Measurements from ENCODE around the gene DGKH. TPM values are rescaled to one million over a fixed set of nuclear protein-coding genes. Genes with fewer than 3 reads are reported as not detected.

Gene DGKH
- total RNA-seq, 1 experiment from 2014 or later: 5.0 TPM

GRCh38 chr13:42275506-42275905, 227.1 kb downstream of the DGKH start:
- DNase-seq (ENCODE audit: low read depth): no peak

DNA sequence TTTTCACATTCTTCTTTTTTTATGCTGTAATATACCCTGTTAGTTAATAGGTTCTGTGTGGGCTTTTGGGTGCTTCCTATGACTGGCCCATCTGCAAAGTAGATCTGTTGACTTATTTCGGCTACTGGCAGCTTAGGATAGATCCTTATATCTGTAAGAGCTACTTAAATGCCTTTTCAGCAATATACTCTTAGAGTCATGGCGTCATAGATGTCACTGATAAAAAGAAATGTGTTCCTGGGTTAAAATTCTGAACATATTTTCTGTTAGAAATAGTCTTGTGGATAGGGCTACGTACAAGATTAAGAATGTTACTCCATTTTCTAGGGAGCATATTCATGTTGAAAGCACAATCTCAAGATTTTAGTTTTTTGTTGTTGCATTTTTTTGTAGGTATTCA, 228.2 kb downstream of the DGKH start:
- DNase-seq (ENCODE audit: low read depth): no peak

GRCh38 chr13:42277618-42278276, 229.3 kb downstream of the DGKH start:
- no peak for DNase-seq (ENCODE audit: low read depth)

- no peak for DNase-seq (ENCODE audit: low read depth)
Measured at GRCh38 chr13:42279080-42279479, 230.6 kb downstream of the DGKH start.

DNA sequence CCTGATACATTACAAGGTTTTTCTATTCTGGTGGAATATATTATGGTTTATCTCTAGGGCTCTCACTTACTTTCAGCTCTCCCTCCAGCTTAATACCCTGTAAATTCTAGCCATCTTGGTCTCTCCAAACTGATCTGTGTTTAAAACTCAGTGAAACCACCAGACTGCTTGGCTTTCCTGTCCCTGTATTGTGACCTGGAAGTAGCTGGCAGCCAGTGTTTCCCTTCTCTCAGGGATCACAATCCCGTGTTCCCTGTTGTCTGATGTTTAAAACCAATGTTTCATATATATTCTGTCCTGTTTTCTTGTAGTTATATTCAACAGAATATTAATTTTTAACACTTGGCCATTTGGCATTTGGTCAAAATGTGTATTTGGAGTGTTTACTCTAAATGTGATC, 231.5 kb downstream of the DGKH start:
- DNase-seq (ENCODE audit: low read depth): no peak

DNA sequence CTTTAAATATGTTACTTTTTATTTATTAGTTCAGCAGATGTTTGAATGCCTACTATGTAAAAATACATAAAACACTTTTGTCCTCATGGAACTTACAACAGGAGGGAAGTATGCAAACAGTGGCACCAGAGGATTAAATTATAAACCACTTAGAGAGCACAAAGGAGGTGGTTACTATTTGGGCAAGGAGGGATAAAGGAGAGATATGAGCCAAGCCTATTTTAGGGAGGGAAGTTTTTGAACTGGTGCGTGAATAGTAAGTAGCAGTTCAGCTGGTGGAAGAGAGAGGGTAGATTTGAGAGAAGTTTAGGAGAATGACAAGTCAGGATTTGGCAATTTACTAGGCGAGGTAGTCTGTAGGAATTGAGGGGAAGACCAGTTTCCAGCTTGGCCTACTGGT, 232.1 kb downstream of the DGKH start:
- DNase-seq (ENCODE audit: low read depth): no peak

GRCh38 chr13:42283574-42283973, 235.1 kb downstream of the DGKH start:
- no peak for DNase-seq (ENCODE audit: low read depth)

GRCh38 chr13:42284068-42284467, 235.6 kb downstream of the DGKH start:
- DNase-seq (ENCODE audit: low read depth): no peak

Other genes starting within 250 kb of the DGKH start
- gene VWA8, start 87.5 kb upstream of the DGKH start, total RNA-seq (2014; rRNA removed; shearing (Covaris generic)): 5.2 and 10.4 TPM in 2 replicates
- gene AKAP11, start 223.5 kb downstream of the DGKH start, total RNA-seq (2014; rRNA removed; shearing (Covaris generic)): 9.5 and 14.0 TPM in 2 replicates

Measured in M059J (cell line).